ENCODE measurements around the gene MRPL55.

MRPL55 gene

GRCh38 chr1:228109073-228109961, at the start of gene MRPL55:
TSS of gene MRPL55 (minus strand) at chr1:228109299. CDS start at chr1:228108260, 1,039 bp downstream.
- DNase-seq, result peak; percentile 99

- no peak for DNase-seq
Measured at GRCh38 chr1:228158151-228159007, 49.3 kb upstream of the MRPL55 start.

- DNase-seq, result no peak
Measured at GRCh38 chr1:228157729-228158126, 48.6 kb upstream of the MRPL55 start.

- no peak for DNase-seq
Measured at GRCh38 chr1:228156941-228157728, 48.0 kb upstream of the MRPL55 start.

GRCh38 chr1:228156515-228156881, 47.4 kb upstream of the MRPL55 start:
- DNase-seq, result no peak

GRCh38 chr1:228155596-228156514, 46.8 kb upstream of the MRPL55 start:
- DNase-seq, result no peak

- DNase-seq, result no peak
Measured at GRCh38 chr1:228154670-228155571, 45.8 kb upstream of the MRPL55 start.

- DNase-seq, result no peak
Measured at GRCh38 chr1:228154021-228154669, 45.0 kb upstream of the MRPL55 start.

- DNase-seq, result no peak
Measured at GRCh38 chr1:228152918-228153258, 43.8 kb upstream of the MRPL55 start.

GRCh38 chr1:228152097-228152917, 43.2 kb upstream of the MRPL55 start:
- DNase-seq, result no peak

GRCh38 chr1:228151180-228151925, 42.3 kb upstream of the MRPL55 start:
- DNase-seq, result no peak

GRCh38 chr1:228150461-228151179, 41.5 kb upstream of the MRPL55 start:
- DNase-seq, result no peak

GRCh38 chr1:228150120-228150460, 41.0 kb upstream of the MRPL55 start:
- DNase-seq, result no peak

- DNase-seq, result no peak
Measured at GRCh38 chr1:228149406-228150119, 40.5 kb upstream of the MRPL55 start, which contains the start of gene GJC2. TSS of gene GJC2 (plus strand) at chr1:228149930. CDS start at chr1:228157759, 7,829 bp downstream.

GRCh38 chr1:228148935-228149405, 39.9 kb upstream of the MRPL55 start:
- DNase-seq, result no peak

GRCh38 chr1:228148196-228148861, 39.2 kb upstream of the MRPL55 start:
- no peak for DNase-seq

- no peak for DNase-seq
Measured at GRCh38 chr1:228147768-228148167, 38.7 kb upstream of the MRPL55 start.

Measured in activated CD4-positive, alpha-beta T cell treated with anti-CD3 and anti-CD28 coated beads, Interleukin-2, Interleukin-6, amounts not matched to agents 100 ng/mL and 50 ng/mL, durations not matched to agents 16 hours and 8 hours (primary cell).